Measurements from ENCODE around the gene MYD88. TPM values are rescaled to one million over a fixed set of nuclear protein-coding genes. Genes with fewer than 3 reads are reported as not detected.

The MYD88 gene
- total and polyA plus RNA-seq, 5 donors: 8.4 to 19.8 (median 12.7) TPM

- H3K9me3 ChIP-seq (ENCODE audit: control insufficient read depth, low read length): no peaks in the 10 kb centered on the region
- WGBS: 75% methylated on average over 6 of the region's 6 CpGs
- DNase-seq (no peak), ATAC-seq (no peak)
- no peaks in the 10 kb centered on the region for H3K27me3 ChIP-seq (ENCODE audit: control insufficient read depth, insufficient read depth)
- intact Hi-C loops (cut with DNase I): no loop called here
- no peak overlapping the region for H3K27ac ChIP-seq (ENCODE audit: low read length)
- no peaks in the 10 kb centered on the region for H3K4me1 ChIP-seq (ENCODE audit: control insufficient read depth, insufficient read depth, low read length)
- no peak overlapping the region for H3K4me3 ChIP-seq (ENCODE audit: low read length)
Observed at GRCh38 chr3:38101811-38102443, 36.5 kb upstream of the MYD88 start.

GRCh38 chr3:38102444-38102814 is 36.0 kb upstream of the MYD88 start:
- DNase-seq (no peak), ATAC-seq (no peak)
- Histone ChIP-seq H3K9me3 (ENCODE audit: control insufficient read depth, low read length) (no peaks in the 10 kb centered on the region), H3K27ac (ENCODE audit: low read length) (no peak overlapping the region), H3K4me3 (ENCODE audit: low read length) (no peak overlapping the region), H3K4me1 (ENCODE audit: control insufficient read depth, insufficient read depth, low read length) (no peaks in the 10 kb centered on the region), H3K27me3 (ENCODE audit: control insufficient read depth, insufficient read depth) (no peaks in the 10 kb centered on the region)
- 70% methylated on average over 1 of the region's 1 CpG for WGBS
- intact Hi-C loops (cut with DNase I): no loop called here

- Histone ChIP-seq H3K9me3 (ENCODE audit: control insufficient read depth, low read length) (no peaks in the 10 kb centered on the region), H3K27me3 (ENCODE audit: control insufficient read depth, insufficient read depth) (no peaks in the 10 kb centered on the region), H3K4me3 (ENCODE audit: low read length) (no peak overlapping the region), H3K4me1 (ENCODE audit: control insufficient read depth, insufficient read depth, low read length) (no peaks in the 10 kb centered on the region), H3K27ac (ENCODE audit: low read length) (no peak overlapping the region)
- WGBS: 50% methylated on average over 1 of the region's 1 CpG
- DNase-seq (no peak), ATAC-seq (no peak)
- intact Hi-C loops (cut with DNase I): no loop called here
Observed at GRCh38 chr3:38105525-38105924, 32.9 kb upstream of the MYD88 start.

- peak in 1 of 2 donors; percentile 16 for ATAC-seq
- no peaks in the 10 kb centered on the region for H3K4me1 ChIP-seq (ENCODE audit: control insufficient read depth, insufficient read depth, low read length)
- H3K27me3 ChIP-seq (ENCODE audit: control insufficient read depth, insufficient read depth): no peaks in the 10 kb centered on the region
- no peak overlapping the region for H3K4me3 ChIP-seq (ENCODE audit: low read length)
- no peak overlapping the region for H3K27ac ChIP-seq (ENCODE audit: low read length)
- H3K9me3 ChIP-seq (ENCODE audit: control insufficient read depth, low read length): no peaks in the 10 kb centered on the region
- 79% methylated on average over 7 of the region's 7 CpGs for WGBS
- DNase-seq: no peak
- intact Hi-C loops (cut with DNase I): no loop called here
Observed at GRCh38 chr3:38107911-38108648, 30.4 kb upstream of the MYD88 start.

GRCh38 chr3:38108649-38109579 is 29.5 kb upstream of the MYD88 start:
- H3K4me1 ChIP-seq (ENCODE audit: control insufficient read depth, insufficient read depth, low read length): no peaks in the 10 kb centered on the region
- no peak overlapping the region for H3K4me3 ChIP-seq (ENCODE audit: low read length)
- ATAC-seq: peak; percentile 12
- no peak for DNase-seq
- intact Hi-C loops (cut with DNase I): no loop called here
- WGBS: 83% methylated on average over 11 of the region's 11 CpGs
- no peaks in the 10 kb centered on the region for H3K9me3 ChIP-seq (ENCODE audit: control insufficient read depth, low read length)
- no peak overlapping the region for H3K27ac ChIP-seq (ENCODE audit: low read length)
- no peaks in the 10 kb centered on the region for H3K27me3 ChIP-seq (ENCODE audit: control insufficient read depth, insufficient read depth)

- Histone ChIP-seq H3K27me3 (ENCODE audit: control insufficient read depth, insufficient read depth) (no peaks in the 10 kb centered on the region), H3K9me3 (ENCODE audit: control insufficient read depth, low read length) (no peaks in the 10 kb centered on the region), H3K27ac (ENCODE audit: low read length) (no peak overlapping the region), H3K4me1 (ENCODE audit: control insufficient read depth, insufficient read depth, low read length) (no peaks in the 10 kb centered on the region), H3K4me3 (ENCODE audit: low read length) (no peak overlapping the region)
- intact Hi-C loops (cut with DNase I): loop anchor here in 2 of 4 donors (10.0 kb wide), 2 partner anchors 365 to 375 kb away; no protein-coding TSS in a partner anchor
- no peak for DNase-seq
- ATAC-seq: no peak
- WGBS: 91% methylated on average over 17 of the region's 17 CpGs
Observed at GRCh38 chr3:38109580-38110313, 28.7 kb upstream of the MYD88 start.

- ATAC-seq (no peak), DNase-seq (no peak)
- H3K27ac ChIP-seq (ENCODE audit: low read length): no peak overlapping the region
- no peak overlapping the region for H3K4me3 ChIP-seq (ENCODE audit: low read length)
- no peaks in the 10 kb centered on the region for H3K9me3 ChIP-seq (ENCODE audit: control insufficient read depth, low read length)
- intact Hi-C loops (cut with DNase I): loop anchor here in 2 of 4 donors (10.0 kb wide), 2 partner anchors 364 to 374 kb away; no protein-coding TSS in a partner anchor
- 87% methylated on average over 6 of the region's 6 CpGs for WGBS
- H3K4me1 ChIP-seq (ENCODE audit: control insufficient read depth, insufficient read depth, low read length): no peaks in the 10 kb centered on the region
- H3K27me3 ChIP-seq (ENCODE audit: control insufficient read depth, insufficient read depth): no peaks in the 10 kb centered on the region
Observed at GRCh38 chr3:38110314-38111050, 28.0 kb upstream of the MYD88 start.

- ATAC-seq: no peak
Observed at GRCh38 chr3:38111201-38111600, 27.3 kb upstream of the MYD88 start.

GRCh38 chr3:38111696-38112377 is 26.6 kb upstream of the MYD88 start:
- intact Hi-C loops (cut with DNase I): loop anchor here in 2 of 4 donors (10.0 kb wide), 2 partner anchors 363 to 373 kb away; no protein-coding TSS in a partner anchor
- no peak for ATAC-seq
- H3K4me3 ChIP-seq (ENCODE audit: low read length): no peak overlapping the region
- H3K4me1 ChIP-seq (ENCODE audit: control insufficient read depth, insufficient read depth, low read length): no peaks in the 10 kb centered on the region
- no peak overlapping the region for H3K27ac ChIP-seq (ENCODE audit: low read length)
- no peaks in the 10 kb centered on the region for H3K27me3 ChIP-seq (ENCODE audit: control insufficient read depth, insufficient read depth)
- no peak for DNase-seq
- H3K9me3 ChIP-seq (ENCODE audit: control insufficient read depth, low read length): no peaks in the 10 kb centered on the region
- 78% methylated on average over 16 of the region's 16 CpGs for WGBS

More at GRCh38 chr3:38111201-38111600, 27.3 kb upstream of the MYD88 start:
- intact Hi-C loops (cut with DNase I): loop anchor here in 2 of 4 donors (10.0 kb wide), 2 partner anchors 364 to 374 kb away; no protein-coding TSS in a partner anchor
- Histone ChIP-seq H3K27ac (ENCODE audit: low read length) (no peak overlapping the region), H3K4me3 (ENCODE audit: low read length) (no peak overlapping the region), H3K4me1 (ENCODE audit: control insufficient read depth, insufficient read depth, low read length) (no peaks in the 10 kb centered on the region), H3K9me3 (ENCODE audit: control insufficient read depth, low read length) (no peaks in the 10 kb centered on the region), H3K27me3 (ENCODE audit: control insufficient read depth, insufficient read depth) (no peaks in the 10 kb centered on the region)
- 97% methylated on average over 4 of the region's 4 CpGs for WGBS
- no peak for DNase-seq
